T1000 (cell line): ENCODE data around the gene C1QBP.
"Not testable (repeated sequence)": the region's sequence is repeated elsewhere in the genome, so short reads cannot be mapped to it uniquely, and the experiment has no call there.

Experiments used
- DNase-seq: peaks from one replicate; lab custom pipeline; 2025; ENCODE audit warnings: mixed read lengths; lab: John Stamatoyannopoulos, UW

The C1QBP gene

GRCh38 chr17:5431949-5432556 is 6.9 kb downstream of the C1QBP start:
- DNase-seq: no peak

GRCh38 chr17:5431234-5431633 is 7.7 kb downstream of the C1QBP start:
- DNase-seq: not testable (repeated sequence)

GRCh38 chr17:5430413-5430999 is 8.4 kb downstream of the C1QBP start:
- DNase-seq: no peak

- no peak for DNase-seq
Observed at GRCh38 chr17:5429191-5429887, 9.6 kb downstream of the C1QBP start.

- no peak for DNase-seq
Observed at GRCh38 chr17:5425826-5426225, 13.1 kb downstream of the C1QBP start.

- no peak for DNase-seq
Observed at GRCh38 chr17:5424909-5425308, 14.0 kb downstream of the C1QBP start.

- DNase-seq: no peak
Observed at GRCh38 chr17:5422505-5422904, 16.4 kb downstream of the C1QBP start.

- peak; percentile 91 for DNase-seq
Observed at GRCh38 chr17:5419959-5420653, 18.8 kb downstream of the C1QBP start, which contains the start of gene RPAIN. Gene RPAIN, plus strand, starts transcription at chr17:5420182. Its CDS starts 29 bp downstream, at chr17:5420211.

GRCh38 chr17:5419356-5419958 is 19.5 kb downstream of the C1QBP start, which contains the start of gene NUP88:
Gene NUP88, minus strand, starts transcription at chr17:5419662. Its CDS starts 12 bp downstream, at chr17:5419650.
- DNase-seq: peak; percentile 97

- no peak for DNase-seq
Observed at GRCh38 chr17:5418858-5419355, 20.0 kb downstream of the C1QBP start.

GRCh38 chr17:5416901-5417300 is 22.1 kb downstream of the C1QBP start:
- DNase-seq: no peak

GRCh38 chr17:5413682-5414081 is 25.3 kb downstream of the C1QBP start:
- no peak for DNase-seq

- no peak for DNase-seq
Observed at GRCh38 chr17:5410594-5411272, 28.2 kb downstream of the C1QBP start.

GRCh38 chr17:5408186-5408585 is 30.8 kb downstream of the C1QBP start:
- no peak for DNase-seq

- no peak for DNase-seq
Observed at GRCh38 chr17:5405400-5405799, 33.6 kb downstream of the C1QBP start.

GRCh38 chr17:5399767-5400166 is 39.2 kb downstream of the C1QBP start:
- DNase-seq: no peak

GRCh38 chr17:5396612-5397011 is 42.3 kb downstream of the C1QBP start:
- DNase-seq: no peak

GRCh38 chr17:5391678-5392077 is 47.3 kb downstream of the C1QBP start:
- DNase-seq: no peak
